HepG2 (cell line): ENCODE data around the gene NFIL3. TPM values are rescaled to one million over a fixed set of nuclear protein-coding genes. Genes with fewer than 3 reads are reported as not detected.
A peak's percentile ranks its signal among the peaks of the same experiment; 100 is the strongest.

ENCODE experiments used
- AHDC1 ChIP-seq: sonication (generic); formaldehyde crosslinking; IDR thresholded peaks from 2 replicates; pipeline ENCODE4 v1.5.1; 2020; ENCODE audit warnings: mild to moderate bottlenecking, missing genetic modification reagents, borderline replicate concordance
- CBFB ChIP-seq: sonication (generic); formaldehyde crosslinking; IDR thresholded peaks from 2 replicates; pipeline ENCODE4 v1.4.0; 2020; ENCODE audit warnings: missing genetic modification reagents
- HIC2 ChIP-seq: sonication (generic); formaldehyde crosslinking; IDR thresholded peaks from 2 replicates; pipeline ENCODE4 v1.9.0; 2022; ENCODE audit warnings: low read depth, missing genetic modification reagents
- HOXA5 ChIP-seq: sonication (generic); formaldehyde crosslinking; IDR thresholded peaks from 2 replicates; pipeline ENCODE4 v1.4.0; 2020; ENCODE audit warnings: missing genetic modification reagents
- IKZF4 ChIP-seq: sonication (generic); formaldehyde crosslinking; IDR thresholded peaks from 2 replicates; pipeline ENCODE4 v1.5.1; 2020; ENCODE audit warnings: borderline replicate concordance, mild to moderate bottlenecking, low read depth, missing genetic modification reagents; ENCODE audit errors: not compliant biosample characterization
- NAIF1 ChIP-seq: sonication (generic); formaldehyde crosslinking; IDR thresholded peaks from 2 replicates; pipeline ENCODE4 v1.5.0; 2020; ENCODE audit warnings: mild to moderate bottlenecking, missing genetic modification reagents, borderline replicate concordance
- POLR2G ChIP-seq: fragments of 200-400 bp; formaldehyde crosslinking; IDR thresholded peaks from 2 replicates; pipeline ENCODE4 v1.6.1; 2018; ENCODE audit warnings: mild to moderate bottlenecking, low read depth, low read length, moderate library complexity
- RXRA ChIP-seq: sonication (generic); formaldehyde crosslinking; IDR thresholded peaks from 2 replicates; pipeline ENCODE4 v1.5.1; 2020; ENCODE audit warnings: missing genetic modification reagents
- SMC3 ChIP-seq: IDR thresholded peaks from 2 replicates; pipeline ENCODE4 v1.6.1; 2011; ENCODE audit warnings: low read length, improper control_type of control experiment
- SNAI1 ChIP-seq: sonication (generic); formaldehyde crosslinking; IDR thresholded peaks from 2 replicates; pipeline ENCODE4 v1.5.0; 2020; ENCODE audit warnings: mild to moderate bottlenecking, missing genetic modification reagents, borderline replicate concordance
- TBL1XR1 ChIP-seq: fragments of 150-350 bp; IDR thresholded peaks from 2 replicates; pipeline ENCODE4 v1.6.1; 2014; ENCODE audit warnings: borderline replicate concordance, low read length; ENCODE audit not compliant: partially characterized antibody
- ZBTB38 ChIP-seq: sonication (generic); formaldehyde crosslinking; IDR thresholded peaks from 2 replicates; pipeline ENCODE4 v1.5.1; 2020; ENCODE audit warnings: mild to moderate bottlenecking, missing genetic modification reagents
- ZBTB39 ChIP-seq: sonication (generic); formaldehyde crosslinking; IDR thresholded peaks from 2 replicates; pipeline ENCODE4 v1.5.0; 2020; ENCODE audit warnings: missing genetic modification reagents
- ZFP36L2 ChIP-seq: sonication (generic); formaldehyde crosslinking; IDR thresholded peaks from 2 replicates; pipeline ENCODE4 v1.4.0; 2020; ENCODE audit warnings: missing genetic modification reagents
- ZFP62 ChIP-seq: sonication (generic); formaldehyde crosslinking; IDR thresholded peaks from 2 replicates; pipeline ENCODE4 v1.4.0; 2020; ENCODE audit warnings: missing genetic modification reagents
- ZMYM2 ChIP-seq: sonication (generic); formaldehyde crosslinking; IDR thresholded peaks from 2 replicates; pipeline ENCODE4 v1.8.0; 2022; ENCODE audit warnings: mild to moderate bottlenecking, missing genetic modification reagents
- ZNF10 ChIP-seq: sonication (generic); formaldehyde crosslinking; IDR thresholded peaks from 2 replicates; pipeline ENCODE4 v1.4.0; 2020; ENCODE audit warnings: mild to moderate bottlenecking, low read depth, missing genetic modification reagents, borderline replicate concordance
- ZNF180 ChIP-seq: sonication (generic); formaldehyde crosslinking; IDR thresholded peaks from 2 replicates; pipeline ENCODE4 v1.4.0; 2020; ENCODE audit warnings: low read depth, missing genetic modification reagents, borderline replicate concordance
- ZNF234 ChIP-seq: sonication (generic); formaldehyde crosslinking; conservative IDR thresholded peaks from 2 replicates; pipeline ENCODE4 v1.5.1; 2020; ENCODE audit warnings: mild to moderate bottlenecking, missing genetic modification reagents
- ZSCAN25 ChIP-seq: sonication (generic); formaldehyde crosslinking; IDR thresholded peaks from 2 replicates; pipeline ENCODE4 v1.8.0; 2022; ENCODE audit warnings: mild to moderate bottlenecking, missing genetic modification reagents
- ZZZ3 ChIP-seq: sonication (generic); formaldehyde crosslinking; IDR thresholded peaks from 2 replicates; pipeline ENCODE4 v1.4.0; 2020; ENCODE audit warnings: missing genetic modification reagents, mild to moderate bottlenecking, borderline replicate concordance
- polyA plus RNA-seq, 8 experiments: library from polyadenylated mRNA; depleted of rRNA in 3 of 8; stranded (reverse) in 7 of 8; unstranded in 1 of 8; fragments of >200 nt; fragmentation: Illumina TruSeq in 4 of 8; extraction: Trizol in 4 of 8; gene quantifications; 2 replicates each; pipeline versions ENCODE4 v1.2.1 to v1.2.3, GENCODE V29; 2011 to 2016; ENCODE audit warnings: low read depth in 4 of 8, missing spikeins in 1 of 8, mixed read lengths in 1 of 8; ENCODE audit not compliant: insufficient read depth in 1 of 8
- total RNA-seq, 5 experiments: library from RNA; depleted of rRNA; stranded (reverse); fragments of >200 nt; fragmentation: Illumina TruSeq; extraction: Trizol; gene quantifications; 2 replicates each; pipeline ENCODE4 v1.2.3, GENCODE V29; 2016; ENCODE audit warnings: low read depth in 1 of 5

The NFIL3 gene
- total and polyA plus RNA-seq, 2 of the 13 experiments (the other 11 are each of a cell fraction or from before 2014, with no cell fraction given), result 46.6 to 54.2 TPM

GRCh38 chr9:91361291-91362050 is 62.2 kb downstream of the NFIL3 start, which contains the start of gene AUH (continued):
- TF ChIP-seq AHDC1 (no peak), NAIF1 (CRISPR knock-in tag) (no peak), ZSCAN25 (CRISPR knock-in tag) (no peak), ZZZ3 (CRISPR knock-in tag) (no peak), TBL1XR1 (no peak), ZBTB38 (CRISPR knock-in tag) (no peak), CBFB (no peak), RXRA (CRISPR knock-in tag) (peak; percentile 25; the same call in 1 of the 2 replicates), IKZF4 (CRISPR knock-in tag) (no peak), HIC2 (0 out of 2 replicates have a peak, but pooled peaks have one; percentile 26), ZFP62 (CRISPR knock-in tag) (no peak), SMC3 (no peak), ZFP36L2 (CRISPR knock-in tag) (no peak), ZNF234 (CRISPR knock-in tag) (0 out of 2 replicates have a peak, but pooled peaks have one; percentile 54), SNAI1 (CRISPR knock-in tag) (no peak), ZNF10 (CRISPR knock-in tag) (no peak), POLR2G (peak; percentile 70), ZBTB39 (CRISPR knock-in tag) (no peak), ZNF180 (no peak), HOXA5 (peak; percentile 50; the same call in 1 of the 2 replicates), ZMYM2 (CRISPR knock-in tag) (no peak)
